Peyer's patch (tissue), 4 donors: ENCODE results near the gene RCOR2. TPM values are rescaled to one million over a fixed set of nuclear protein-coding genes. Genes with fewer than 3 reads are reported as not detected.

Experiments
- DNase-seq, 3 donors: peaks; one replicate each; pipeline ENCODE4 v3.0.0-alpha.2; 2017 to 2019
- H3K27ac ChIP-seq, 4 donors: fragments of 200-600 bp; sonication (generic); one replicate each; pipeline ENCODE4 v1.5.1; 2016 to 2019
- H3K27me3 ChIP-seq, 2 donors: fragments of 200-600 bp; sonication (generic); one replicate each; pipeline ENCODE4 v1.5.1; 2019
- H3K36me3 ChIP-seq, 3 donors: fragments of 200-600 bp; sonication (generic); one replicate each; pipeline ENCODE4 v1.5.1; 2016 to 2019
- H3K4me1 ChIP-seq, 4 donors: fragments of 200-600 bp; sonication (generic); one replicate each; pipeline ENCODE4 v1.5.1; 2016 to 2019
- H3K4me3 ChIP-seq, 4 donors: fragments of 200-600 bp; sonication (generic); 1 replicate in 3 of 4; 2 replicates in 1 of 4; pipeline ENCODE4 v1.5.1; 2016 to 2019; ENCODE audit warnings: mild to moderate bottlenecking in 1 of 4
- H3K9me3 ChIP-seq, 4 donors: fragments of 200-600 bp; sonication (generic); one replicate each; pipeline ENCODE4 v1.5.1; 2016 to 2019; ENCODE audit warnings: mild to moderate bottlenecking in 1 of 4
- CTCF ChIP-seq, 6 experiments: fragments of 450-650 bp in 4 of 6; fragments of 200-600 bp in 2 of 6; sonication (generic) in 1 of 6; IDR thresholded peaks; one replicate each; pipeline ENCODE4 v1.5.1; 2017 to 2019; ENCODE audit warnings: antibody characterized with exemption in 6 of 6, mild to moderate bottlenecking in 3 of 6, moderate library complexity in 1 of 6
- POLR2A ChIP-seq, 2 donors: fragments of 450-650 bp; IDR thresholded peaks; one replicate each; pipeline ENCODE4 v1.5.1; 2017; ENCODE audit warnings: antibody characterized with exemption in 2 of 2, mild to moderate bottlenecking in 2 of 2, moderate library complexity in 2 of 2
- total RNA-seq, 4 donors: library from RNA; depleted of rRNA; stranded (reverse); fragments of >200 nt; gene quantifications; one replicate each; pipeline ENCODE4 v1.1.0, GENCODE V29; 2016

Gene RCOR2
- total RNA-seq, 4 donors from 2014 or later, result 0.57 to 0.67 TPM; not detected in 2

DNA sequence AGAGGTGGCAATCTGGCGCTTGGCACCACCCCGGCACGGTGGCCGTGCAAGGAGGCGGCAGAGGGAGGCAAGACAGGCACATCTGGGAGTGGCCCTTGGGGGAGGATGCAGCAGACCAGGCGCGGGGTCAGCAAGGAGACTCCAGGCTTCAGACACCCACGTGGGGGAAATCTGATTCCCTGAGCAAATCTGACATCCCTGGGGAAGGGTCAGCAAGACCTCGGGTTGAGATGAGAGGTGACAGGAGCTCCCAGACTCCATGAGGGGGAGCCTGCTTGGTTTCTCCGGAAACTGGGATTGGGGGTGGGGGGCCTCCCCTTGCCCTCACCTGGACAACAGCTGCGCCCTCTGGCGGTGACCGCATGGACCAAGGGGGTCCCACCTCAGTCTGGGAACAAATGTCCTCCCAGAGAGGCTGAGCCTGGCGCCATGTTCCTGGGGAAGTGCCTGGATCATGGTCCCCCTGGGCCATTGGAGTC, 4.0 kb upstream of the RCOR2 start:
- Histone ChIP-seq H3K4me3 (no peak overlapping the region), H3K9me3 (no peaks in the 10 kb centered on the region), H3K27ac (peak overlapping the region in 1 of 4 donors; percentile 83), H3K4me1 (peaks cover 11 to 56% (median 24%) of the 10 kb centered on the region in 4 donors), H3K36me3 (no peaks in the 10 kb centered on the region), H3K27me3 (no peaks in the 10 kb centered on the region)
- peak in 1 of 3 donors; percentile 42 for DNase-seq
- TF ChIP-seq CTCF (IDR thresholded peaks at IDR 0.05) (peak; percentile 8 to 48 (median 26)), POLR2A (IDR thresholded peaks at IDR 0.05) (no peak)

DNA sequence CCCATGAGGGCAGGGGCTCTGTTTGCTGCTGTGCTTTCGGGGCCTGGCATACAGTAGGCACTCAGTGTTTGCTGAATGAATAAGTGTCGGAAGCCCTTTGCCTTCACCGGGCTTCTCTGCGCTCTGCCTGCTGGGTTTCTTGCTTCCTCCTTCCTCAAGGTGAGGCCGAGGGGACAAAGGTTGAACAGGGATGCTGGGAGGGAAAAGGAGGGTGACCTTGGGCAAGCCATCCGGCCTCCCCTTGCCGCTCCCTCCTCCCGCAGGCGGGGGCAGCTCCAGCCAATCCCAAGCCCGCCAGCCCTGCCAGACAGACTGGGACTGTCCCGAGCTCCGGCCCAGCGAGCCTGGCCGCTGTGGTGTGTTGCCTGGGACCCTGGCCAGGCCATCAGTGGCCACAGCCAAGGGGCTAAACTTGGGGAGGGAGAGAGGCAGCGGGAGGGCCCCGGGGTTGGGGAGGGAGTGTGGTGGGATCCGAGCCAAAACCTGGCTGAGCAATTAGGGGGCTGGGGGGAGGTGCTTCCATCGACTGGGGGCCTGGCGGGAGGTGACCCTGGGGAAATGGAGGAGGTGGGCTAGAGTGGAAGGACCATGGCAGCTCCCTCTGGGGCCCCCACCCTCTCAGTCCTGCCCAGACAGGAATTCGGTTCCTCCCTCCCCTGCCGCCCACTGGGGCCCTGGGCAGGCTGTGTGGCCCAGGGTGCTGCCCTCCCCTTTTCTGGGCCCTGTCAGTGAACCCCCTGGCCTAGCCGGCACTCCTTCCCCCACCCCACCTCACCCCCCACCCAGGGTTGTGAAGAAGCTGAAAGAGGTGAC, 3.4 kb upstream of the RCOR2 start:
- peak; percentile 61 to 68 for TF ChIP-seq POLR2A (IDR thresholded peaks at IDR 0.05)
- TF ChIP-seq CTCF (IDR thresholded peaks at IDR 0.05), result no peak
- H3K36me3 ChIP-seq, result no peaks in the 10 kb centered on the region
- no peaks in the 10 kb centered on the region for H3K27me3 ChIP-seq
- DNase-seq, result peak in 2 of 3 donors; percentile 89 to 92
- H3K27ac ChIP-seq, result peak overlapping the region; percentile 38 to 91 (median 74)
- H3K4me1 ChIP-seq, result peaks cover 11 to 63% (median 28%) of the 10 kb centered on the region in 4 donors
- H3K9me3 ChIP-seq, result no peaks in the 10 kb centered on the region
- peak overlapping the region in 2 of 4 donors; percentile 48 for H3K4me3 ChIP-seq

DNA sequence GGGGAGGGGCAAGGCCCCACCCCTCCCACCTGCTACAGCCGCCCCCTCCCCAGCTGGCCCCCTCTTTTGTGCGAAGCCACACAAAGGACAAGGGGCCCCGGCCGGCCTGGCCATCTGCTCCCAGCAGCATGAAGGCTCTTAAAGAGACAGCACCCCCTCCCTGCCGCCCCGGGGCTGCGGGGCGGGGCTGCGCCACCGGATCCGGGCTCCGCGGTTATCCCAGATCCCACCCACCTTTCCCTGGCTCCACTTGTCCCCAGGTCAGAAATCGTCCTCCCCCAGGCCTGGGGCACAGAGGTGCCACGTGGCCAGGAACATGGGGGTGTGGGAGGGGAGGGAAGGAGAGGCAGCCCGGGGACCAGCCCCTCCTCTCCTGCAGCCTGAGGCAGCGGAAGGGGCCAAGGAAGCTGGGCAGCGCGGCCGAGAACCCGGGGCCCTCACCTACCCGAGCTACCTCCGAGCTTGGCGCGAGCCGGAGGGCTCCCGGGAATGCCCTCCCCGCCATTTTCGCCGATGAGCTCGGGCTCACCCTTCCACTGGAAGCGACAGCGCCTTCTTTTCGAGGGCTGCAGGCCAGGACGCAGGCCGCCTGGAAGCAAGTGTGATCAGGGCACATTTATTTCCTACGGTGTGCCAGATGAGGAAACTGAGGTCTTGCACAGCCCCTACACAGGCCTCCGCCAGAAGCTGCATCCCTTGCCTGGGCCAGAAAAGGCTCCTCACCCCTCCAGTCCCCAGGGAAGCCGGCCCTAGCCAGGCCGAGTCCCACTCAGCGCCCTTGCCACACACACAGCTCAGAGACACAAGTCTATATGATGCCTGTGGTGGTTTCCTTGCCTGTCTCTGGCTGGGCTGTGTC, 2.5 kb upstream of the RCOR2 start:
- Histone ChIP-seq H3K36me3 (no peaks in the 10 kb centered on the region), H3K27me3 (no peaks in the 10 kb centered on the region), H3K9me3 (no peaks in the 10 kb centered on the region), H3K4me3 (peak overlapping the region; percentile 8 to 48 (median 40)), H3K4me1 (peaks cover 11 to 65% (median 28%) of the 10 kb centered on the region in 4 donors), H3K27ac (peak overlapping the region; percentile 38 to 91 (median 74))
- DNase-seq, result peak in 1 of 3 donors; percentile 77
- TF ChIP-seq POLR2A (IDR thresholded peaks at IDR 0.05) (no peak), CTCF (IDR thresholded peaks at IDR 0.05) (no peak)

DNA sequence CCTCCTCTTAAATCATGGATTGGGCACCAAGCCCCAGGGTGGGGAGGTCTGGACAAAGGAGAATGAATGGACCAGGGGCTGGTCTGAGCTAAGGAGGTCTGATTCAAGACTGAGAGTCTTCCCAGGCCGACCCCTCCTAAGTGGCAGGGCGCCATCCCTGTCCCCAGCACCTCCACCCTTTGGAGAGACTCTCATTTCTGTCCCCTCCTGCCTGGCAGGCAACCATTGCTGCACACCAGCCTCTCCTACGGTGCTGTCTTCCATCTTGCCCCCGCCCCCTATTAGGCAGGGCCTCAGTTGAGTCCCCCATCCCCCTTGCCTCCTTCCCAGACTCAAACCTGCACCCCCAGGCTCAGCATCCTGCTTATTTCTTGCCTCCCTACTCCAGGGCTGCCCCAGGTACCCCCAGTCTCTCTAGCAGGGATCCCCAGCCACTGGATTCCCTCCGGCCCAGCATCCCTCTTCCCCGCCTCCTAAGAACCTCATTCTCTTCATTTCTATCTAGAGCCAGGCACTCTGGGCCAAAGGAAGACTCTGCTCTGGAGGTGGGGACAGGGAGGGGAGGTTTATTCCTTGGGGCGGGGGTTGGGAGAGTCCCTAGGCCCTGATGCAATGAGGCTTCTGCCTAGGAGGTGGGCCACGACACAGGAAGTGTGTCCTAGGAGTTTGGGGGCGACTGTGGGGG, 1.7 kb upstream of the RCOR2 start:
- peaks cover 11 to 65% (median 28%) of the 10 kb centered on the region in 4 donors for H3K4me1 ChIP-seq

More for the DNA sequence above, 1.7 kb upstream of the RCOR2 start:
- no peak for DNase-seq
- H3K36me3 ChIP-seq, result no peaks in the 10 kb centered on the region
- TF ChIP-seq CTCF (IDR thresholded peaks at IDR 0.05) (no peak), POLR2A (IDR thresholded peaks at IDR 0.05) (no peak)
- H3K27ac ChIP-seq, result peak overlapping the region; percentile 62 to 91 (median 74)
- no peaks in the 10 kb centered on the region for H3K9me3 ChIP-seq
- no peaks in the 10 kb centered on the region for H3K27me3 ChIP-seq
- peak overlapping the region in 3 of 4 donors; percentile 8 to 48 (median 48) for H3K4me3 ChIP-seq
